Measurements from ENCODE around the gene SLC16A10.
"Not testable (repeated sequence)": the region's sequence is repeated elsewhere in the genome, so short reads cannot be mapped to it uniquely, and the experiment has no call there.

SLC16A10 gene

GRCh38 chr6:111183702-111184517 lies 96.6 kb downstream of the SLC16A10 start:
- in situ Hi-C loops (cut with HindIII; ENCODE audit: low sequenced_read_pairs): no loop called here

- in situ Hi-C loops (cut with HindIII; ENCODE audit: low sequenced_read_pairs): no loop called here
Measured at GRCh38 chr6:111184827-111185532, 97.7 kb downstream of the SLC16A10 start.

GRCh38 chr6:111185954-111186353 lies 98.7 kb downstream of the SLC16A10 start:
- in situ Hi-C loops (cut with HindIII; ENCODE audit: low sequenced_read_pairs): no loop called here

GRCh38 chr6:111187874-111188273 lies 100.6 kb downstream of the SLC16A10 start:
- in situ Hi-C loops (cut with HindIII; ENCODE audit: low sequenced_read_pairs): no loop called here

GRCh38 chr6:111189666-111190210 lies 102.4 kb downstream of the SLC16A10 start:
- in situ Hi-C loops (cut with HindIII; ENCODE audit: low sequenced_read_pairs): not testable (repeated sequence)

GRCh38 chr6:111190637-111191036 lies 103.3 kb downstream of the SLC16A10 start:
- in situ Hi-C loops (cut with HindIII; ENCODE audit: low sequenced_read_pairs): no loop called here

GRCh38 chr6:111191136-111191535 lies 103.8 kb downstream of the SLC16A10 start:
- in situ Hi-C loops (cut with HindIII; ENCODE audit: low sequenced_read_pairs): not testable (repeated sequence)

GRCh38 chr6:111192911-111193555 lies 105.7 kb downstream of the SLC16A10 start:
- in situ Hi-C loops (cut with HindIII; ENCODE audit: low sequenced_read_pairs): no loop called here

GRCh38 chr6:111195656-111196055 lies 108.4 kb downstream of the SLC16A10 start:
- in situ Hi-C loops (cut with HindIII; ENCODE audit: low sequenced_read_pairs): no loop called here

GRCh38 chr6:111198841-111199240 lies 111.5 kb downstream of the SLC16A10 start:
- in situ Hi-C loops (cut with HindIII; ENCODE audit: low sequenced_read_pairs): no loop called here

- in situ Hi-C loops (cut with HindIII; ENCODE audit: low sequenced_read_pairs): no loop called here
Measured at GRCh38 chr6:111199935-111200334, 112.6 kb downstream of the SLC16A10 start.

- in situ Hi-C loops (cut with HindIII; ENCODE audit: low sequenced_read_pairs): no loop called here
Measured at GRCh38 chr6:111200350-111201243, 113.3 kb downstream of the SLC16A10 start.

- in situ Hi-C loops (cut with HindIII; ENCODE audit: low sequenced_read_pairs): no loop called here
Measured at GRCh38 chr6:111201244-111201554, 113.9 kb downstream of the SLC16A10 start.

- in situ Hi-C loops (cut with HindIII; ENCODE audit: low sequenced_read_pairs): no loop called here
Measured at GRCh38 chr6:111201764-111202163, 114.5 kb downstream of the SLC16A10 start.

GRCh38 chr6:111203539-111203938 lies 116.2 kb downstream of the SLC16A10 start:
- in situ Hi-C loops (cut with HindIII; ENCODE audit: low sequenced_read_pairs): not testable (repeated sequence)

GRCh38 chr6:111204305-111204704 lies 117.0 kb downstream of the SLC16A10 start:
- in situ Hi-C loops (cut with HindIII; ENCODE audit: low sequenced_read_pairs): no loop called here

GRCh38 chr6:111204881-111205280 lies 117.6 kb downstream of the SLC16A10 start:
- in situ Hi-C loops (cut with HindIII; ENCODE audit: low sequenced_read_pairs): no loop called here

- in situ Hi-C loops (cut with HindIII; ENCODE audit: low sequenced_read_pairs): no loop called here
Measured at GRCh38 chr6:111205502-111205901, 118.2 kb downstream of the SLC16A10 start.

- in situ Hi-C loops (cut with HindIII; ENCODE audit: low sequenced_read_pairs): no loop called here
Measured at GRCh38 chr6:111207141-111207858, 120.0 kb downstream of the SLC16A10 start.

- in situ Hi-C loops (cut with HindIII; ENCODE audit: low sequenced_read_pairs): no loop called here
Measured at GRCh38 chr6:111208933-111209332, 121.6 kb downstream of the SLC16A10 start.
